H1 (cell line): ENCODE results near the gene MTX2. TPM values are rescaled to one million over a fixed set of nuclear protein-coding genes. Genes with fewer than 3 reads are reported as not detected.

Experiments
- CTCF ChIA-PET: fragments of 300-600 bp; sonication (Branson Sonifier 250); formaldehyde crosslinking; loops from one replicate; lab custom pipeline; 2021; ENCODE audit not compliant: partially characterized antibody; lab: Charles Lee
- POLR2A ChIA-PET: fragments of 300-600 bp; sonication (Branson Sonifier 250); formaldehyde crosslinking; loops from one replicate; lab custom pipeline; 2021; ENCODE audit warnings: inconsistent platforms; ENCODE audit not compliant: partially characterized antibody; lab: Charles Lee
- DNase-seq, 2 experiments: peaks; one replicate each; pipeline versions ENCODE4 v3.0.0 to v3.0.0-alpha.2; 2010 to 2022; ENCODE audit warnings: low spot score in 2 of 2, low read depth in 1 of 2, mixed read lengths in 1 of 2
- FAIRE-seq: peaks from 2 replicates; lab custom pipeline; 2011; peaks lifted over from hg19 to GRCh38; lab: Jason Lieb, UNC
- H2AFZ ChIP-seq: 2 replicates; pipeline ENCODE4 v1.8.1; 2012; ENCODE audit warnings: low read length, inconsistent platforms
- H2AK5ac ChIP-seq: 2 replicates; pipeline ENCODE4 v1.6.1; 2013; ENCODE audit warnings: low read depth, low read length
- H2BK120ac ChIP-seq: replicated peaks from 2 replicates; pipeline ENCODE3; 2013; ENCODE audit warnings: low read depth, low read length, inconsistent platforms
- H2BK12ac ChIP-seq: 2 replicates; pipeline ENCODE4 v1.6.1; 2013; ENCODE audit warnings: low read depth, low read length
- H2BK15ac ChIP-seq: 2 replicates; pipeline ENCODE4 v1.6.1; 2013; ENCODE audit warnings: low read length
- H2BK20ac ChIP-seq: 2 replicates; pipeline ENCODE4 v1.6.1; 2013; ENCODE audit warnings: low read length
- H2BK5ac ChIP-seq: 2 replicates; pipeline ENCODE4 v1.6.1; 2013; ENCODE audit warnings: low read depth, low read length
- H3K14ac ChIP-seq: 2 replicates; pipeline ENCODE4 v1.6.1; 2013; ENCODE audit warnings: inconsistent platforms; ENCODE audit not compliant: insufficient read length
- H3K18ac ChIP-seq: 2 replicates; pipeline ENCODE4 v1.6.1; 2013; ENCODE audit warnings: low read length; ENCODE audit errors: extremely low read depth
- H3K23ac ChIP-seq: 2 replicates; pipeline ENCODE4 v1.6.1; 2013; ENCODE audit warnings: inconsistent platforms; ENCODE audit not compliant: insufficient read length
- H3K23me2 ChIP-seq: 2 replicates; pipeline ENCODE4 v1.6.1; 2013; ENCODE audit warnings: low read depth, low read length
- H3K27ac ChIP-seq: 2 replicates; pipeline ENCODE4 v1.6.1; 2011; ENCODE audit warnings: low read depth, low read length, inconsistent platforms
- H3K27me3 ChIP-seq, 4 experiments: replicated peaks in 1 of 4; 1 replicate in 1 of 4; 2 replicates in 3 of 4; pipeline versions ENCODE4 v1.6.1 to v1.8.1; 2011 to 2013; ENCODE audit warnings: low read length in 3 of 4, mild to moderate bottlenecking in 3 of 4, inconsistent platforms in 2 of 4, mixed read lengths in 2 of 4, moderate library complexity in 1 of 4; ENCODE audit not compliant: control insufficient read depth in 3 of 4, insufficient read depth in 3 of 4; ENCODE audit errors: extremely low read depth in 1 of 4
- H3K36me3 ChIP-seq, 4 experiments: 2 replicates each; pipeline versions ENCODE4 v1.6.1 to v1.8.1; 2011 to 2013; ENCODE audit warnings: mild to moderate bottlenecking in 4 of 4, low read length in 3 of 4, moderate library complexity in 2 of 4, control low read depth in 1 of 4, inconsistent platforms in 1 of 4; ENCODE audit not compliant: insufficient read depth in 4 of 4, control insufficient read depth in 2 of 4
- H3K4ac ChIP-seq: replicated peaks from 2 replicates; pipeline ENCODE3; 2013; ENCODE audit warnings: low read length, low read depth, mixed read lengths, inconsistent platforms; ENCODE audit not compliant: insufficient read length
- H3K4me1 ChIP-seq, 4 experiments: replicated peaks in 1 of 4; 1 replicate in 1 of 4; 2 replicates in 3 of 4; pipeline versions ENCODE4 v1.6.1 to v1.8.1; 2011 to 2013; ENCODE audit warnings: low read length in 3 of 4, inconsistent platforms in 2 of 4, mixed read lengths in 1 of 4; ENCODE audit not compliant: insufficient read depth in 4 of 4, control insufficient read depth in 3 of 4
- H3K4me2 ChIP-seq, 2 experiments: 2 replicates each; pipeline versions ENCODE4 v1.6.1 to v1.8.1; 2011 to 2013; ENCODE audit warnings: low read depth in 2 of 2, low read length in 2 of 2, control low read depth in 1 of 2, inconsistent platforms in 1 of 2, mild to moderate bottlenecking in 1 of 2; ENCODE audit not compliant: insufficient read depth in 1 of 2
- H3K4me3 ChIP-seq, 4 experiments: fragments of 200-600, 300-600 bp in 1 of 4; sonication (generic), shearing (Covaris generic), sonication (Bioruptor Twin) in 1 of 4; 2 replicates each; pipeline versions ENCODE4 v1.5.1 to v1.8.1; 2011 to 2016; ENCODE audit warnings: low read length in 4 of 4, low read depth in 3 of 4, control low read depth in 2 of 4, inconsistent platforms in 2 of 4, mild to moderate bottlenecking in 2 of 4, mixed read lengths in 1 of 4, moderate library complexity in 1 of 4; ENCODE audit not compliant: insufficient read depth in 2 of 4; ENCODE audit errors: extremely low read depth in 1 of 4
- H3K56ac ChIP-seq: replicated peaks from 2 replicates; pipeline ENCODE3; 2013; ENCODE audit warnings: low read depth, mild to moderate bottlenecking, mixed read lengths, low read length, inconsistent platforms; ENCODE audit not compliant: insufficient read length
- H3K79me1 ChIP-seq: 2 replicates; pipeline ENCODE4 v1.6.1; 2013; ENCODE audit warnings: low read depth, low read length, control low read depth
- H3K79me2 ChIP-seq, 2 experiments: 2 replicates each; pipeline versions ENCODE4 v1.6.1 to v1.8.1; 2012 to 2013; ENCODE audit warnings: low read length in 2 of 2, mild to moderate bottlenecking in 2 of 2, inconsistent platforms in 1 of 2; ENCODE audit not compliant: insufficient read depth in 2 of 2, control insufficient read depth in 1 of 2
- H3K9ac ChIP-seq, 4 experiments: replicated peaks in 1 of 4; 1 replicate in 1 of 4; 2 replicates in 3 of 4; pipeline versions ENCODE4 v1.6.1 to v1.8.1; 2011 to 2013; ENCODE audit warnings: low read depth in 3 of 4, low read length in 3 of 4, control low read depth in 2 of 4, mild to moderate bottlenecking in 2 of 4, moderate library complexity in 2 of 4, inconsistent platforms in 1 of 4; ENCODE audit errors: extremely low read depth in 1 of 4
- H3K9me3 ChIP-seq, 2 experiments: 2 replicates each; pipeline versions ENCODE4 v1.6.1 to v1.8.1; 2012 to 2013; ENCODE audit warnings: mild to moderate bottlenecking in 2 of 2, moderate library complexity in 2 of 2, control low read depth in 1 of 2, inconsistent platforms in 1 of 2, low read depth in 1 of 2, low read length in 1 of 2, mixed read lengths in 1 of 2; ENCODE audit not compliant: insufficient read depth in 2 of 2
- H4K20me1 ChIP-seq, 2 experiments: replicated peaks in 1 of 2; 2 replicates each; pipeline versions ENCODE3 to v1.8.1; 2011 to 2013; ENCODE audit warnings: inconsistent platforms in 2 of 2, low read length in 2 of 2, mild to moderate bottlenecking in 1 of 2; ENCODE audit not compliant: insufficient read depth in 2 of 2, control insufficient read depth in 1 of 2
- H4K5ac ChIP-seq: 2 replicates; pipeline ENCODE4 v1.6.1; 2013; ENCODE audit warnings: low read length, low read depth, mixed read lengths, inconsistent platforms; ENCODE audit not compliant: insufficient read length
- H4K8ac ChIP-seq: 2 replicates; pipeline ENCODE4 v1.8.0; 2013; ENCODE audit warnings: mild to moderate bottlenecking, moderate library complexity, low read length, inconsistent platforms; ENCODE audit not compliant: insufficient read depth; ENCODE audit errors: extremely low read depth
- H4K91ac ChIP-seq: replicated peaks from 2 replicates; pipeline ENCODE3; 2013; ENCODE audit warnings: low read length, mixed read lengths, inconsistent platforms; ENCODE audit not compliant: insufficient read length
- ATF2 ChIP-seq: IDR thresholded peaks from 2 replicates; pipeline ENCODE4 v1.6.1; 2012; ENCODE audit warnings: low read length, inconsistent platforms
- CTBP2 ChIP-seq: IDR thresholded peaks from 2 replicates; pipeline ENCODE4 v1.7.0; 2011; ENCODE audit warnings: borderline replicate concordance, mild to moderate bottlenecking, moderate library complexity, mixed read lengths, low read length; ENCODE audit not compliant: insufficient read depth, insufficient read length
- HDAC6 ChIP-seq: IDR thresholded peaks from one replicate; pipeline ENCODE4 v1.7.1; 2012; ENCODE audit warnings: low read depth, mild to moderate bottlenecking, inconsistent platforms, low read length, moderate library complexity
- JUN ChIP-seq: IDR thresholded peaks from 2 replicates; pipeline ENCODE4 v1.6.1; 2011; ENCODE audit warnings: low read depth, mild to moderate bottlenecking, improper control_type of control experiment, low read length
- TBP ChIP-seq: IDR thresholded peaks from 2 replicates; pipeline ENCODE4 v1.6.1; 2011; ENCODE audit warnings: low read depth, low read length, improper control_type of control experiment
- WGBS, 2 experiments: shearing (Covaris generic) in 1 of 2; methylation state at CpG; one replicate each; pipeline versions ENCODE4 v1.1.6 to v1.1.7; 2013 to 2015; ENCODE audit warnings: low lambda C conversion rate in 2 of 2, mixed read lengths in 2 of 2, inconsistent platforms in 1 of 2, low coverage in 1 of 2, missing lambda C conversion rate in 1 of 2; ENCODE audit not compliant: insufficient replicate concordance in 2 of 2, insufficient coverage in 1 of 2, insufficient read length in 1 of 2; ENCODE audit errors: extremely low coverage in 1 of 2, missing lambda C conversion rate in 1 of 2; 5-methylcytosine and 5-hydroxymethylcytosine counted together
- polyA plus RNA-seq, 7 experiments: library from polyadenylated mRNA; depleted of rRNA in 3 of 7; stranded (reverse) in 5 of 7; unstranded in 2 of 7; fragments of >200 nt in 5 of 7; fragments of 200-250 nt in 2 of 7; gene quantifications; 1 replicate in 5 of 7; 2 replicates in 1 of 7; 4 replicates in 1 of 7; pipeline versions ENCODE4 v1.2.1 to v1.2.3, GENCODE V29; 2011 to 2013; ENCODE audit warnings: missing spikeins in 2 of 7, mixed read lengths in 2 of 7
- total RNA-seq: library from RNA; stranded (reverse); fragmentation: NEBNext Ultra II Directional; extraction: Animal tissue kit (Norgen Biotek cat#: 25700); gene quantifications from 2 replicates; pipeline ENCODE4 v1.2.1, GENCODE V29; 2021

The MTX2 gene
- total and polyA plus RNA-seq, 2 of the 8 experiments (the other 6 are each of a cell fraction or from before 2014, with no cell fraction given): 33.5 to 38.3 TPM

GRCh38 chr2:176293334-176293733 is 24.1 kb downstream of the MTX2 start:
- Histone ChIP-seq H3K9me3 (no peaks in the 10 kb centered on the region), H3K4me3 (no peak overlapping the region), H2BK120ac (no peak overlapping the region), H3K79me2 (peaks cover 0 to 72% of the 10 kb centered on the region in 2 experiments; a peak in 2 of 4 replicates), H2BK12ac (no peak overlapping the region), H4K5ac (no peak overlapping the region), H2BK15ac (no peak overlapping the region), H3K4ac (no peak overlapping the region), H4K20me1 (peaks cover 9 to 11% of the 10 kb centered on the region in 2 experiments), H3K27ac (no peak overlapping the region), H2BK20ac (no peak overlapping the region), H3K23ac (no peak overlapping the region), H4K8ac (no peak overlapping the region), H3K27me3 (no peaks in the 10 kb centered on the region), H3K79me1 (no peaks in the 10 kb centered on the region), H3K36me3 (no peaks in the 10 kb centered on the region), H2BK5ac (no peak overlapping the region), H3K56ac (no peak overlapping the region), H3K4me1 (no peaks in the 10 kb centered on the region), H3K23me2 (no peaks in the 10 kb centered on the region), H3K4me2 (no peak overlapping the region), H3K9ac (no peak overlapping the region), H3K14ac (no peak overlapping the region), H3K18ac (no peak overlapping the region), H4K91ac (no peak overlapping the region), H2AFZ (no peak overlapping the region), H2AK5ac (no peak overlapping the region)
- FAIRE-seq (no peak), DNase-seq (no peak)
- ChIA-PET CTCF (interaction anchor here (1.5 to 1.7 kb wide), 2 partner anchors 8 to 162 kb away, joined by 4 read pairs; no protein-coding TSS in a partner anchor), POLR2A (no interaction called here)
- TF ChIP-seq JUN (no peak), ATF2 (no peak), CTBP2 (no peak), TBP (no peak), HDAC6 (no peak)
- WGBS, 2 experiments: 97% methylated on average over 3 of the region's 3 CpGs; no CpG with 5 or more reads in 1 of the 2 experiments
